GM12891 (cell line): ENCODE measurements around the gene HOXB5.

Experiments
- DNase-seq: peaks from one replicate; pipeline ENCODE4 v3.0.0; 2011; ENCODE audit warnings: low spot score; ENCODE audit not compliant: insufficient read length
- FAIRE-seq: peaks from 2 replicates; lab custom pipeline; 2011; peaks lifted over from hg19 to GRCh38; lab: Jason Lieb, UNC
- PAX5 ChIP-seq: IDR thresholded peaks from 2 replicates; pipeline ENCODE4 v1.6.1; 2011; ENCODE audit warnings: low read length, moderate library complexity, mild to moderate bottlenecking; ENCODE audit not compliant: insufficient read depth, severe bottlenecking
- POLR2A ChIP-seq: IDR thresholded peaks from 2 replicates; pipeline ENCODE4 v1.6.1; 2011; ENCODE audit warnings: low read depth, low read length, control low read depth
- POLR2AphosphoS5 ChIP-seq: IDR thresholded peaks from 2 replicates; pipeline ENCODE4 v1.6.1; 2011; ENCODE audit warnings: low read depth, low read length, control low read depth
- POU2F2 ChIP-seq: IDR thresholded peaks from 2 replicates; pipeline ENCODE4 v1.6.1; 2011; ENCODE audit warnings: low read depth, mild to moderate bottlenecking, control low read depth, low read length, moderate library complexity
- SPI1 ChIP-seq: IDR thresholded peaks from 2 replicates; pipeline ENCODE4 v1.6.1; 2011; ENCODE audit warnings: low read depth, low read length, control low read depth
- TAF1 ChIP-seq: IDR thresholded peaks from 2 replicates; pipeline ENCODE4 v1.6.1; 2011; ENCODE audit warnings: low read depth, low read length, control low read depth

HOXB5 gene

DNA sequence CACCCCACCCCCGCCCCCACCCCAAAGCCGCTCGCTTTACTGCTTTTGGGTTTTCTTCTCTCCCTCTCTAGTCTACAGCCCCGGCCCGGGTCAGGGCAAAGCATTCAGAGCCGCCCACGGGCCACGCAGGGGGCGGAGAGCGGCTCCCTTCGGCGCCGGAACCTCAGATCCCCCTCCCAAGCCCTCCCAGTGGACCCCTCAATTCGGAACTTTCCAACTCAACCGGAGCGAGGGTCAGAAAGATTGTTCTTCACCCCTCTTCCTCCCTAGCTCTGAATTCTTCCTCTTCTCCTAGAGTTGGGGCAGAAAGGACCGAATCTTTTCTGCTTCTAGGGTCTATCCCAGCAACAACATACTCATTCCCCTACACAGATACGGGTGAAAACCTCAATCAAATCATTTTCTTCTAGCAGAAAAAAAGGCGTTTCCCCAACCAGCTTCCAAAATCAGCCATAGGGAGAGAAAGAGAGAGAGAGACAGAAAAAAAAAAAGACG, 49.7 kb downstream of the HOXB5 start:
- DNase-seq: no peak
- no peak for TF ChIP-seq POLR2AphosphoS5
- TF ChIP-seq PAX5: no peak
- no peak for FAIRE-seq

GRCh38 chr17:48543107-48543853, 50.3 kb downstream of the HOXB5 start:
- TF ChIP-seq PAX5: no peak
- TF ChIP-seq POLR2A: peak; percentile 48; the same call in 1 of the 2 replicates
- no peak for TF ChIP-seq POU2F2
- TF ChIP-seq SPI1: no peak
- TF ChIP-seq POLR2AphosphoS5: peak; percentile 71; the same call in 1 of the 2 replicates
- peak; percentile 65 for TF ChIP-seq TAF1
- DNase-seq: peak; percentile 68
- FAIRE-seq: peak; percentile 88

DNA sequence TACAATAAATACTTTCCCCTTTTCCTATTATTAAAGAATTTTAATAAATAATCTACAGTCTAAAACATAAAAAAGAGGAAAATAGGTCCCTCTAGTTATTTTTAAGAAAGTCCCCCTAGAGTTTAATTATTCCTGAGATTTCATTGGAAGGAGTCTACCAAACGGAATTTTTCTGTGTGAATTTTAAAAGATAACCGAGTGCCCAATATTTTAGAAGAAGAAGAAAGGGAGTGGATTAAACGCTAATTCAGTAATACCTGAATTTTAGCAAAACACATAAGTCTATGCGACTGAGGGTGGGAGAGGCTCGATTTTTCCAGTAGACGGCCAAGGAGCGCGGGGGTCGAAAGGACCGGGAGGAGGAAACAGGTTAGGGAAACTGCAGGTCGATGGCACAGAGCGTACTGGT, 50.9 kb downstream of the HOXB5 start:
- DNase-seq: no peak
- TF ChIP-seq POU2F2 (no peak), PAX5 (no peak), SPI1 (no peak), POLR2A (no peak; the same call in 1 of the 2 replicates), POLR2AphosphoS5 (no peak), TAF1 (no peak)
- no peak for FAIRE-seq

- TF ChIP-seq POU2F2 (no peak), SPI1 (no peak), PAX5 (no peak)
- no peak for FAIRE-seq
- no peak for DNase-seq
These were observed 51.4 kb downstream of the HOXB5 start for GRCh38 chr17:48542114-48542656.

- no peak for TF ChIP-seq SPI1
- no peak for TF ChIP-seq PAX5
- no peak for TF ChIP-seq POU2F2
- no peak for TF ChIP-seq POLR2AphosphoS5
- no peak for TF ChIP-seq POLR2A
- no peak for TF ChIP-seq TAF1
- DNase-seq (no peak), FAIRE-seq (no peak)
These were observed 51.9 kb downstream of the HOXB5 start for GRCh38 chr17:48541577-48542113.
